Activated T-helper 1 cell treated with anti-CD3 and anti-CD28 coated beads, Interleukin-2, amount 50 U/mL, for 16 hours (primary cell): ENCODE data around the gene ERICH3.
"Not testable (repeated sequence)": the region's sequence is repeated elsewhere in the genome, so short reads cannot be mapped to it uniquely, and the experiment has no call there.

Source experiments
- DNase-seq, 2 donors: peaks; one replicate each; pipeline ENCODE4 v3.0.0-alpha.2; 2020; ENCODE audit warnings: low read depth in 1 of 2, low spot score in 1 of 2

ERICH3 gene

GRCh38 chr1:74681449-74681848, 7.9 kb upstream of the ERICH3 start:
- no peak for DNase-seq

GRCh38 chr1:74681001-74681400, 7.4 kb upstream of the ERICH3 start:
- DNase-seq = no peak

GRCh38 chr1:74679811-74680210, 6.2 kb upstream of the ERICH3 start:
- DNase-seq = no peak

- no peak for DNase-seq
These were observed 4.3 kb upstream of the ERICH3 start for GRCh38 chr1:74677926-74678325.

- no peak for DNase-seq
These were observed 871 bp upstream of the ERICH3 start for GRCh38 chr1:74674278-74675048.

- not testable (repeated sequence) for DNase-seq
These were observed 2.7 kb downstream of the ERICH3 start for GRCh38 chr1:74670866-74671265.

- no peak for DNase-seq
These were observed 18.9 kb downstream of the ERICH3 start for GRCh38 chr1:74654708-74655107.

GRCh38 chr1:74652711-74653139, 20.9 kb downstream of the ERICH3 start:
- no peak for DNase-seq

- DNase-seq = no peak
These were observed 23.0 kb downstream of the ERICH3 start for GRCh38 chr1:74650561-74650960.

- DNase-seq = no peak
These were observed 31.7 kb downstream of the ERICH3 start for GRCh38 chr1:74641876-74642275.

GRCh38 chr1:74641161-74641560, 32.4 kb downstream of the ERICH3 start:
- no peak for DNase-seq

GRCh38 chr1:74637296-74637695, 36.3 kb downstream of the ERICH3 start:
- DNase-seq = no peak

- DNase-seq = no peak
These were observed 44.3 kb downstream of the ERICH3 start for GRCh38 chr1:74629283-74629682.

- no peak for DNase-seq
These were observed 49.9 kb downstream of the ERICH3 start for GRCh38 chr1:74623716-74624115.

- DNase-seq = no peak
These were observed 53.4 kb downstream of the ERICH3 start for GRCh38 chr1:74620242-74620641.

GRCh38 chr1:74618974-74619373, 54.6 kb downstream of the ERICH3 start:
- no peak for DNase-seq

GRCh38 chr1:74613894-74614293, 59.7 kb downstream of the ERICH3 start:
- no peak for DNase-seq

GRCh38 chr1:74611887-74612286, 61.7 kb downstream of the ERICH3 start:
- DNase-seq = no peak

GRCh38 chr1:74610961-74611360, 62.6 kb downstream of the ERICH3 start:
- no peak for DNase-seq

GRCh38 chr1:74609810-74610371, 63.7 kb downstream of the ERICH3 start:
- DNase-seq = no peak

- DNase-seq = no peak
These were observed 76.9 kb downstream of the ERICH3 start for GRCh38 chr1:74596717-74597116.

GRCh38 chr1:74593887-74594866, 79.4 kb downstream of the ERICH3 start:
- no peak for DNase-seq
